Measurements from ENCODE around the gene MSANTD7.
"Not testable (repeated sequence)": the region's sequence is repeated elsewhere in the genome, so short reads cannot be mapped to it uniquely, and the experiment has no call there.

MSANTD7 gene

GRCh38 chr10:14837757-14838581, at the start of gene MSANTD7, which contains the start of the genes CDNF and HSPA14:
Gene MSANTD7, plus strand, starts transcription at chr10:14838306. Its CDS starts 3,979 bp downstream, at chr10:14842285.
Gene CDNF, minus strand, starts transcription at chr10:14838037. Its CDS starts 91 bp downstream, at chr10:14837946.
Gene HSPA14, plus strand, starts transcription at chr10:14838306. Its CDS starts 97 bp downstream, at chr10:14838403.
- DNase-seq (ENCODE audit: low read depth), result peak; percentile 99

GRCh38 chr10:14798636-14799035, 39.5 kb upstream of the MSANTD7 start:
- DNase-seq (ENCODE audit: low read depth), result no peak

- DNase-seq (ENCODE audit: low read depth), result no peak
Observed at GRCh38 chr10:14800397-14800796, 37.7 kb upstream of the MSANTD7 start.

- no peak for DNase-seq (ENCODE audit: low read depth)
Observed at GRCh38 chr10:14801723-14802122, 36.4 kb upstream of the MSANTD7 start.

- no peak for DNase-seq (ENCODE audit: low read depth)
Observed at GRCh38 chr10:14803827-14804226, 34.3 kb upstream of the MSANTD7 start.

- DNase-seq (ENCODE audit: low read depth), result no peak
Observed at GRCh38 chr10:14806318-14806717, 31.8 kb upstream of the MSANTD7 start.

GRCh38 chr10:14810969-14811953, 26.8 kb upstream of the MSANTD7 start:
- DNase-seq (ENCODE audit: low read depth), result no peak

GRCh38 chr10:14812271-14812670, 25.8 kb upstream of the MSANTD7 start:
- no peak for DNase-seq (ENCODE audit: low read depth)

- no peak for DNase-seq (ENCODE audit: low read depth)
Observed at GRCh38 chr10:14815681-14816080, 22.4 kb upstream of the MSANTD7 start.

- not testable (repeated sequence) for DNase-seq (ENCODE audit: low read depth)
Observed at GRCh38 chr10:14816717-14817116, 21.4 kb upstream of the MSANTD7 start.

- no peak for DNase-seq (ENCODE audit: low read depth)
Observed at GRCh38 chr10:14820010-14820774, 17.9 kb upstream of the MSANTD7 start.

- DNase-seq (ENCODE audit: low read depth), result no peak
Observed at GRCh38 chr10:14820775-14821154, 17.3 kb upstream of the MSANTD7 start.

- DNase-seq (ENCODE audit: low read depth), result no peak
Observed at GRCh38 chr10:14821635-14822375, 16.3 kb upstream of the MSANTD7 start.

- peak; percentile 15 for DNase-seq (ENCODE audit: low read depth)
Observed at GRCh38 chr10:14822879-14823755, 15.0 kb upstream of the MSANTD7 start.

- no peak for DNase-seq (ENCODE audit: low read depth)
Observed at GRCh38 chr10:14823966-14824365, 14.1 kb upstream of the MSANTD7 start.

- DNase-seq (ENCODE audit: low read depth), result no peak
Observed at GRCh38 chr10:14826076-14826829, 11.9 kb upstream of the MSANTD7 start.

GRCh38 chr10:14833106-14833505, 5.0 kb upstream of the MSANTD7 start:
- no peak for DNase-seq (ENCODE audit: low read depth)

- DNase-seq (ENCODE audit: low read depth), result no peak
Observed at GRCh38 chr10:14836208-14836607, 1.9 kb upstream of the MSANTD7 start.
